GM23338 (cell line): ENCODE measurements around the gene AP4M1.

Source experiments
- CREB1 ChIP-seq: fragments of 250-450 bp; sonication (Bioruptor Pico); IDR thresholded peaks from 2 replicates; pipeline ENCODE4 v1.5.0; 2020; ENCODE audit warnings: low read depth, mild to moderate bottlenecking, moderate library complexity
- EZH2 ChIP-seq: fragments of 200-600 bp; sonication (generic); IDR thresholded peaks from one replicate; pipeline ENCODE4 v1.8.0; 2017; ENCODE audit warnings: antibody characterized with exemption, mild to moderate bottlenecking, low read depth; ENCODE audit not compliant: unreplicated experiment
- EZH2phosphoT487 ChIP-seq: fragments of 200-600 bp; sonication (generic); IDR thresholded peaks from one replicate; pipeline ENCODE4 v1.8.1; 2018; ENCODE audit warnings: antibody characterized with exemption; ENCODE audit not compliant: unreplicated experiment
- JUNB ChIP-seq: IDR thresholded peaks from one replicate; pipeline ENCODE4 v1.6.1; 2016; ENCODE audit warnings: antibody characterized with exemption; ENCODE audit not compliant: unreplicated experiment
- NANOG ChIP-seq: IDR thresholded peaks from 2 replicates; pipeline ENCODE4 v1.6.1; 2016; ENCODE audit warnings: antibody characterized with exemption, borderline replicate concordance
- POLR2AphosphoS5 ChIP-seq: IDR thresholded peaks from 2 replicates; pipeline ENCODE4 v1.6.1; 2016; ENCODE audit warnings: antibody characterized with exemption, low read depth
- STAT1 ChIP-seq: IDR thresholded peaks from one replicate; pipeline ENCODE4 v1.6.1; 2016; ENCODE audit warnings: antibody characterized with exemption; ENCODE audit not compliant: unreplicated experiment
- ZNF114 ChIP-seq: fragments of 250-450 bp; sonication (Bioruptor Pico); IDR thresholded peaks from 2 replicates; pipeline ENCODE4 v1.5.0; 2020; ENCODE audit warnings: mild to moderate bottlenecking, moderate library complexity
- ZNF331 ChIP-seq: fragments of 250-450 bp; sonication (Bioruptor Pico); IDR thresholded peaks from 2 replicates; pipeline ENCODE4 v1.5.0; 2020; ENCODE audit warnings: low read depth, mild to moderate bottlenecking, moderate library complexity
- TF ChIP-seq, protein P1 (sequence below): IDR thresholded peaks from 2 replicates; pipeline ENCODE4 v1.6.1; 2016; ENCODE audit warnings: antibody characterized with exemption
- TF ChIP-seq, protein P2 (sequence below), 2 experiments: fragments of 200-600 bp in 1 of 2; sonication (generic) in 1 of 2; conservative IDR thresholded peaks; 2 replicates each; pipeline versions ENCODE4 v1.5.1 to v1.6.1; 2016 to 2017; ENCODE audit warnings: antibody characterized with exemption in 2 of 2, low read depth in 2 of 2, mild to moderate bottlenecking in 2 of 2, moderate library complexity in 1 of 2
- TF ChIP-seq, protein P3 (sequence below): IDR thresholded peaks from one replicate; pipeline ENCODE4 v1.6.1; 2018; ENCODE audit warnings: antibody characterized with exemption; ENCODE audit not compliant: unreplicated experiment
- TF ChIP-seq, protein P4 (sequence below): fragments of 250-450 bp; sonication (Bioruptor Pico); IDR thresholded peaks from 2 replicates; pipeline ENCODE4 v1.5.0; 2020; ENCODE audit warnings: mild to moderate bottlenecking, moderate library complexity

DNA sequence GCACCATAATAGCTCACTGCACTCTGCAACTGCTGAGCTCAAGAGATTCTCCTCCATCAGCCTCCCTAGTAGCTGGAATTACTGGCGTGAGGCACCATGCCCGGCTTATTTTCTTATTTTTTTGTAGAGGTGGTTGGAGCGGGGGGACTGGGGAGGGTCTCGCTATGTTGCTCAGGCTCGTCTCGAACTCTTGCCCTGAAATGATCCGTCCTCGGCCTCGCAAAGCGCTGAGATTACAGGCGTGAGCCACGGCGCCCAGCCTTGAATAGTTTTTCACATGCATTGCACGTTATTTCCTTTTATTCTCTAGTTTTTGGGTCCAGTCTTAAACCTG lies 46.7 kb downstream of the AP4M1 start:
- TF ChIP-seq, protein P1, sequence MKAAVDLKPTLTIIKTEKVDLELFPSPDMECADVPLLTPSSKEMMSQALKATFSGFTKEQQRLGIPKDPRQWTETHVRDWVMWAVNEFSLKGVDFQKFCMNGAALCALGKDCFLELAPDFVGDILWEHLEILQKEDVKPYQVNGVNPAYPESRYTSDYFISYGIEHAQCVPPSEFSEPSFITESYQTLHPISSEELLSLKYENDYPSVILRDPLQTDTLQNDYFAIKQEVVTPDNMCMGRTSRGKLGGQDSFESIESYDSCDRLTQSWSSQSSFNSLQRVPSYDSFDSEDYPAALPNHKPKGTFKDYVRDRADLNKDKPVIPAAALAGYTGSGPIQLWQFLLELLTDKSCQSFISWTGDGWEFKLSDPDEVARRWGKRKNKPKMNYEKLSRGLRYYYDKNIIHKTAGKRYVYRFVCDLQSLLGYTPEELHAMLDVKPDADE, result no peak
- TF ChIP-seq, protein P2, sequence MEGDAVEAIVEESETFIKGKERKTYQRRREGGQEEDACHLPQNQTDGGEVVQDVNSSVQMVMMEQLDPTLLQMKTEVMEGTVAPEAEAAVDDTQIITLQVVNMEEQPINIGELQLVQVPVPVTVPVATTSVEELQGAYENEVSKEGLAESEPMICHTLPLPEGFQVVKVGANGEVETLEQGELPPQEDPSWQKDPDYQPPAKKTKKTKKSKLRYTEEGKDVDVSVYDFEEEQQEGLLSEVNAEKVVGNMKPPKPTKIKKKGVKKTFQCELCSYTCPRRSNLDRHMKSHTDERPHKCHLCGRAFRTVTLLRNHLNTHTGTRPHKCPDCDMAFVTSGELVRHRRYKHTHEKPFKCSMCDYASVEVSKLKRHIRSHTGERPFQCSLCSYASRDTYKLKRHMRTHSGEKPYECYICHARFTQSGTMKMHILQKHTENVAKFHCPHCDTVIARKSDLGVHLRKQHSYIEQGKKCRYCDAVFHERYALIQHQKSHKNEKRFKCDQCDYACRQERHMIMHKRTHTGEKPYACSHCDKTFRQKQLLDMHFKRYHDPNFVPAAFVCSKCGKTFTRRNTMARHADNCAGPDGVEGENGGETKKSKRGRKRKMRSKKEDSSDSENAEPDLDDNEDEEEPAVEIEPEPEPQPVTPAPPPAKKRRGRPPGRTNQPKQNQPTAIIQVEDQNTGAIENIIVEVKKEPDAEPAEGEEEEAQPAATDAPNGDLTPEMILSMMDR (conservative IDR thresholded peaks at IDR 0.05; ENCODE audit: low read depth in 2 of 2), result no peak
- TF ChIP-seq STAT1, result no peak
- no peak for TF ChIP-seq NANOG
- no peak for TF ChIP-seq POLR2AphosphoS5
- TF ChIP-seq, protein P3, sequence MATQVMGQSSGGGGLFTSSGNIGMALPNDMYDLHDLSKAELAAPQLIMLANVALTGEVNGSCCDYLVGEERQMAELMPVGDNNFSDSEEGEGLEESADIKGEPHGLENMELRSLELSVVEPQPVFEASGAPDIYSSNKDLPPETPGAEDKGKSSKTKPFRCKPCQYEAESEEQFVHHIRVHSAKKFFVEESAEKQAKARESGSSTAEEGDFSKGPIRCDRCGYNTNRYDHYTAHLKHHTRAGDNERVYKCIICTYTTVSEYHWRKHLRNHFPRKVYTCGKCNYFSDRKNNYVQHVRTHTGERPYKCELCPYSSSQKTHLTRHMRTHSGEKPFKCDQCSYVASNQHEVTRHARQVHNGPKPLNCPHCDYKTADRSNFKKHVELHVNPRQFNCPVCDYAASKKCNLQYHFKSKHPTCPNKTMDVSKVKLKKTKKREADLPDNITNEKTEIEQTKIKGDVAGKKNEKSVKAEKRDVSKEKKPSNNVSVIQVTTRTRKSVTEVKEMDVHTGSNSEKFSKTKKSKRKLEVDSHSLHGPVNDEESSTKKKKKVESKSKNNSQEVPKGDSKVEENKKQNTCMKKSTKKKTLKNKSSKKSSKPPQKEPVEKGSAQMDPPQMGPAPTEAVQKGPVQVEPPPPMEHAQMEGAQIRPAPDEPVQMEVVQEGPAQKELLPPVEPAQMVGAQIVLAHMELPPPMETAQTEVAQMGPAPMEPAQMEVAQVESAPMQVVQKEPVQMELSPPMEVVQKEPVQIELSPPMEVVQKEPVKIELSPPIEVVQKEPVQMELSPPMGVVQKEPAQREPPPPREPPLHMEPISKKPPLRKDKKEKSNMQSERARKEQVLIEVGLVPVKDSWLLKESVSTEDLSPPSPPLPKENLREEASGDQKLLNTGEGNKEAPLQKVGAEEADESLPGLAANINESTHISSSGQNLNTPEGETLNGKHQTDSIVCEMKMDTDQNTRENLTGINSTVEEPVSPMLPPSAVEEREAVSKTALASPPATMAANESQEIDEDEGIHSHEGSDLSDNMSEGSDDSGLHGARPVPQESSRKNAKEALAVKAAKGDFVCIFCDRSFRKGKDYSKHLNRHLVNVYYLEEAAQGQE, result no peak
- TF ChIP-seq EZH2phosphoT487, result no peak
- TF ChIP-seq ZNF114 (CRISPR knock-in tag), result no peak
- TF ChIP-seq CREB1 (CRISPR knock-in tag), result no peak
- no peak for TF ChIP-seq EZH2
- no peak for TF ChIP-seq JUNB
- no peak for TF ChIP-seq ZNF331 (CRISPR knock-in tag)
- TF ChIP-seq, protein P4, sequence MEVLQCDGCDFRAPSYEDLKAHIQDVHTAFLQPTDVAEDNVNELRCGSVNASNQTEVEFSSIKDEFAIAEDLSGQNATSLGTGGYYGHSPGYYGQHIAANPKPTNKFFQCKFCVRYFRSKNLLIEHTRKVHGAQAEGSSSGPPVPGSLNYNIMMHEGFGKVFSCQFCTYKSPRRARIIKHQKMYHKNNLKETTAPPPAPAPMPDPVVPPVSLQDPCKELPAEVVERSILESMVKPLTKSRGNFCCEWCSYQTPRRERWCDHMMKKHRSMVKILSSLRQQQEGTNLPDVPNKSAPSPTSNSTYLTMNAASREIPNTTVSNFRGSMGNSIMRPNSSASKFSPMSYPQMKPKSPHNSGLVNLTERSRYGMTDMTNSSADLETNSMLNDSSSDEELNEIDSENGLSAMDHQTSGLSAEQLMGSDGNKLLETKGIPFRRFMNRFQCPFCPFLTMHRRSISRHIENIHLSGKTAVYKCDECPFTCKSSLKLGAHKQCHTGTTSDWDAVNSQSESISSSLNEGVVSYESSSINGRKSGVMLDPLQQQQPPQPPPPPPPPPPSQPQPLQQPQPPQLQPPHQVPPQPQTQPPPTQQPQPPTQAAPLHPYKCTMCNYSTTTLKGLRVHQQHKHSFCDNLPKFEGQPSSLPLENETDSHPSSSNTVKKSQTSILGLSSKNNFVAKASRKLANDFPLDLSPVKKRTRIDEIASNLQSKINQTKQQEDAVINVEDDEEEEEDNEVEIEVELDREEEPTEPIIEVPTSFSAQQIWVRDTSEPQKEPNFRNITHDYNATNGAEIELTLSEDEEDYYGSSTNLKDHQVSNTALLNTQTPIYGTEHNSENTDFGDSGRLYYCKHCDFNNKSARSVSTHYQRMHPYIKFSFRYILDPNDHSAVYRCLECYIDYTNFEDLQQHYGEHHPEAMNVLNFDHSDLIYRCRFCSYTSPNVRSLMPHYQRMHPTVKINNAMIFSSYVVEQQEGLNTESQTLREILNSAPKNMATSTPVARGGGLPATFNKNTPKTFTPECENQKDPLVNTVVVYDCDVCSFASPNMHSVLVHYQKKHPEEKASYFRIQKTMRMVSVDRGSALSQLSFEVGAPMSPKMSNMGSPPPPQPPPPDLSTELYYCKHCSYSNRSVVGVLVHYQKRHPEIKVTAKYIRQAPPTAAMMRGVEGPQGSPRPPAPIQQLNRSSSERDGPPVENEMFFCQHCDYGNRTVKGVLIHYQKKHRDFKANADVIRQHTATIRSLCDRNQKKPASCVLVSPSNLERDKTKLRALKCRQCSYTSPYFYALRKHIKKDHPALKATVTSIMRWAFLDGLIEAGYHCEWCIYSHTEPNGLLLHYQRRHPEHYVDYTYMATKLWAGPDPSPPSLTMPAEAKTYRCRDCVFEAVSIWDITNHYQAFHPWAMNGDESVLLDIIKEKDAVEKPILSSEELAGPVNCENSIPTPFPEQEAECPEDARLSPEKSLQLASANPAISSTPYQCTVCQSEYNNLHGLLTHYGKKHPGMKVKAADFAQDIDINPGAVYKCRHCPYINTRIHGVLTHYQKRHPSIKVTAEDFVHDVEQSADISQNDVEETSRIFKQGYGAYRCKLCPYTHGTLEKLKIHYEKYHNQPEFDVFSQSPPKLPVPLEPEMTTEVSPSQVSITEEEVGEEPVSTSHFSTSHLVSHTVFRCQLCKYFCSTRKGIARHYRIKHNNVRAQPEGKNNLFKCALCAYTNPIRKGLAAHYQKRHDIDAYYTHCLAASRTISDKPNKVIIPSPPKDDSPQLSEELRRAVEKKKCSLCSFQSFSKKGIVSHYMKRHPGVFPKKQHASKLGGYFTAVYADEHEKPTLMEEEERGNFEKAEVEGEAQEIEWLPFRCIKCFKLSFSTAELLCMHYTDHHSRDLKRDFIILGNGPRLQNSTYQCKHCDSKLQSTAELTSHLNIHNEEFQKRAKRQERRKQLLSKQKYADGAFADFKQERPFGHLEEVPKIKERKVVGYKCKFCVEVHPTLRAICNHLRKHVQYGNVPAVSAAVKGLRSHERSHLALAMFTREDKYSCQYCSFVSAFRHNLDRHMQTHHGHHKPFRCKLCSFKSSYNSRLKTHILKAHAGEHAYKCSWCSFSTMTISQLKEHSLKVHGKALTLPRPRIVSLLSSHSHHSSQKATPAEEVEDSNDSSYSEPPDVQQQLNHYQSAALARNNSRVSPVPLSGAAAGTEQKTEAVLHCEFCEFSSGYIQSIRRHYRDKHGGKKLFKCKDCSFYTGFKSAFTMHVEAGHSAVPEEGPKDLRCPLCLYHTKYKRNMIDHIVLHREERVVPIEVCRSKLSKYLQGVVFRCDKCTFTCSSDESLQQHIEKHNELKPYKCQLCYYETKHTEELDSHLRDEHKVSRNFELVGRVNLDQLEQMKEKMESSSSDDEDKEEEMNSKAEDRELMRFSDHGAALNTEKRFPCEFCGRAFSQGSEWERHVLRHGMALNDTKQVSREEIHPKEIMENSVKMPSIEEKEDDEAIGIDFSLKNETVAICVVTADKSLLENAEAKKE, result no peak
